Measurements from ENCODE around the gene MEOX2. TPM values are rescaled to one million over a fixed set of nuclear protein-coding genes. Genes with fewer than 3 reads are reported as not detected.

Gene MEOX2
- total RNA-seq, 2 donors from 2014 or later: 4.5 to 11.1 TPM

GRCh38 chr7:15669443-15670090 lies 16.9 kb downstream of the MEOX2 start:
- H3K4me1 ChIP-seq: no peaks in the 10 kb centered on the region
- no peak overlapping the region for H3K4me3 ChIP-seq
- no peak overlapping the region for H3K27ac ChIP-seq
- no peaks in the 10 kb centered on the region for H3K27me3 ChIP-seq
- TF ChIP-seq CTCF (IDR thresholded peaks at IDR 0.05): no peak
- H3K9me3 ChIP-seq: no peaks in the 10 kb centered on the region
- no peak for DNase-seq (ENCODE audit: low spot score)
- no peaks in the 10 kb centered on the region for H3K36me3 ChIP-seq

- no peak overlapping the region for H3K27ac ChIP-seq
- no peaks in the 10 kb centered on the region for H3K36me3 ChIP-seq
- no peaks in the 10 kb centered on the region for H3K27me3 ChIP-seq
- DNase-seq (ENCODE audit: low spot score): no peak
- no peak overlapping the region for H3K4me3 ChIP-seq
- H3K9me3 ChIP-seq: no peaks in the 10 kb centered on the region
- H3K4me1 ChIP-seq: no peaks in the 10 kb centered on the region
- TF ChIP-seq CTCF (IDR thresholded peaks at IDR 0.05): no peak
These were observed 18.5 kb downstream of the MEOX2 start for GRCh38 chr7:15667991-15668390.

GRCh38 chr7:15662451-15662850 lies 24.0 kb downstream of the MEOX2 start:
- Histone ChIP-seq H3K4me3 (no peak overlapping the region), H3K4me1 (no peaks in the 10 kb centered on the region), H3K27ac (no peak overlapping the region), H3K36me3 (no peaks in the 10 kb centered on the region), H3K9me3 (no peaks in the 10 kb centered on the region), H3K27me3 (no peaks in the 10 kb centered on the region)
- no peak for DNase-seq (ENCODE audit: low spot score)
- no peak for TF ChIP-seq CTCF (IDR thresholded peaks at IDR 0.05)

- H3K4me3 ChIP-seq: no peak overlapping the region
- DNase-seq (ENCODE audit: low spot score): no peak
- no peak overlapping the region for H3K27ac ChIP-seq
- no peak for TF ChIP-seq CTCF (IDR thresholded peaks at IDR 0.05)
- no peaks in the 10 kb centered on the region for H3K27me3 ChIP-seq
- no peaks in the 10 kb centered on the region for H3K4me1 ChIP-seq
- H3K9me3 ChIP-seq: peaks cover 0 to 9% of the 10 kb centered on the region in 2 donors
- H3K36me3 ChIP-seq: no peaks in the 10 kb centered on the region
These were observed 28.2 kb downstream of the MEOX2 start for GRCh38 chr7:15658247-15658646.

GRCh38 chr7:15652776-15653290 lies 33.6 kb downstream of the MEOX2 start:
- Histone ChIP-seq H3K9me3 (peaks cover 0 to 9% of the 10 kb centered on the region in 2 donors), H3K4me3 (no peak overlapping the region), H3K4me1 (no peaks in the 10 kb centered on the region), H3K36me3 (no peaks in the 10 kb centered on the region), H3K27ac (no peak overlapping the region), H3K27me3 (no peaks in the 10 kb centered on the region)
- no peak for TF ChIP-seq CTCF (IDR thresholded peaks at IDR 0.05)
- DNase-seq (ENCODE audit: low spot score): no peak

GRCh38 chr7:15651693-15652092 lies 34.8 kb downstream of the MEOX2 start:
- DNase-seq (ENCODE audit: low spot score): no peak
- Histone ChIP-seq H3K4me1 (no peaks in the 10 kb centered on the region), H3K27me3 (no peaks in the 10 kb centered on the region), H3K36me3 (no peaks in the 10 kb centered on the region), H3K4me3 (no peak overlapping the region), H3K9me3 (peaks cover 0 to 9% of the 10 kb centered on the region in 2 donors), H3K27ac (no peak overlapping the region)
- TF ChIP-seq CTCF (IDR thresholded peaks at IDR 0.05): no peak
